Mammary epithelial cell (primary cell): ENCODE measurements around the gene SH3BP1.

ENCODE experiments used
- EZH2 ChIP-seq: IDR thresholded peaks from 2 replicates; pipeline ENCODE4 v1.6.1; 2012; ENCODE audit warnings: low read length, inconsistent platforms, borderline replicate concordance
- TF ChIP-seq, protein P1 (sequence below), 2 donors: IDR thresholded peaks in 1 of 2; conservative IDR thresholded peaks in 1 of 2; 2 replicates each; pipeline ENCODE4 v1.5.1; 2011 to 2012; ENCODE audit warnings: inconsistent platforms in 2 of 2, low read length in 2 of 2, mild to moderate bottlenecking in 2 of 2, control low read depth in 1 of 2, low read depth in 1 of 2; ENCODE audit not compliant: insufficient read depth in 1 of 2; ENCODE audit errors: extremely low read depth in 1 of 2

DNA sequence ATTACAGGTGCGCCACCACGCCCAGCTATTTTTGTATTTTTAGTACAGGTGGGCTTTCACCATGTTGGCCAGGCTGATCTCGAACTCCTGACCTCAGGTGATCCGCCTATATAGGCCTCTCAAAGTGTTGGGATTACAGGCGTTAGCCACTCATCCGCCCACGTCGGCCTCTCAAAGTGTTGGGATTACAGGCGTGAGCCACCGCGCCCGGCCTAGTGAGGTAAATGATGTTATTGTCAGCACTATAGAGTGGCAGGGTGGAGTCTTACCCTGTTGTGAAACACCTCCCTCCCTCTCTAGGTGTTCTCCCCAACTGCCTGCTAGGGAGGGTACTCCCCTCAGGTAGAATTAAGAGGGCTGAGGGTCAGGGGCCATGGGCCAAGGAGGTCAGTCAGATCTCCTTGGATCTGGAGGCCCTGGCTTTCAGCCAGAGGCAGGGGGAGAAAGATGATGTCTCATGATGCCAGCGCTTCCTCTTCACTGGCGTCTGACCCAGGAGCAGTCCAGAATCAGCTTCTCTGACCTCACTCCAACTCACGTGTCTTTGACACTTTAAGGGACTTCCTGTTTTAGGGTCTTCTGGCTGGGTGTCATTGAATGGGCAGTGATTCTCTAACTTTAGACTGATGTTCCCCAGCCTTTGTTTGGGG is 28.9 kb upstream of the SH3BP1 start:
- TF ChIP-seq, protein P1, sequence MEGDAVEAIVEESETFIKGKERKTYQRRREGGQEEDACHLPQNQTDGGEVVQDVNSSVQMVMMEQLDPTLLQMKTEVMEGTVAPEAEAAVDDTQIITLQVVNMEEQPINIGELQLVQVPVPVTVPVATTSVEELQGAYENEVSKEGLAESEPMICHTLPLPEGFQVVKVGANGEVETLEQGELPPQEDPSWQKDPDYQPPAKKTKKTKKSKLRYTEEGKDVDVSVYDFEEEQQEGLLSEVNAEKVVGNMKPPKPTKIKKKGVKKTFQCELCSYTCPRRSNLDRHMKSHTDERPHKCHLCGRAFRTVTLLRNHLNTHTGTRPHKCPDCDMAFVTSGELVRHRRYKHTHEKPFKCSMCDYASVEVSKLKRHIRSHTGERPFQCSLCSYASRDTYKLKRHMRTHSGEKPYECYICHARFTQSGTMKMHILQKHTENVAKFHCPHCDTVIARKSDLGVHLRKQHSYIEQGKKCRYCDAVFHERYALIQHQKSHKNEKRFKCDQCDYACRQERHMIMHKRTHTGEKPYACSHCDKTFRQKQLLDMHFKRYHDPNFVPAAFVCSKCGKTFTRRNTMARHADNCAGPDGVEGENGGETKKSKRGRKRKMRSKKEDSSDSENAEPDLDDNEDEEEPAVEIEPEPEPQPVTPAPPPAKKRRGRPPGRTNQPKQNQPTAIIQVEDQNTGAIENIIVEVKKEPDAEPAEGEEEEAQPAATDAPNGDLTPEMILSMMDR (conservative IDR thresholded peaks at IDR 0.05 in 1 of 2, IDR thresholded peaks at IDR 0.05 in 1 of 2; ENCODE audit: extremely low read depth in 1 of 2, insufficient read depth in 1 of 2, low read depth in 1 of 2, low read length in 2 of 2) = no peak
- TF ChIP-seq EZH2 = no peak
